ENCODE data around the gene NUDT17.

GRCh38 chr1:145863282-145864018 lies 18.0 kb downstream of the NUDT17 start:
- TF ChIP-seq POLR2AphosphoS5 (IDR thresholded peaks at IDR 0.05; ENCODE audit: low read depth, low read length): no peak
- no peak for TF ChIP-seq TAF1 (IDR thresholded peaks at IDR 0.05; ENCODE audit: borderline replicate concordance, insufficient read depth, low read length)
- TF ChIP-seq REST (IDR thresholded peaks at IDR 0.05; ENCODE audit: insufficient read depth in 1 of 2, low read depth in 2 of 2, low read length in 2 of 2): no peak
